Measurements from ENCODE around the gene PPM1B.

Gene PPM1B

GRCh38 chr2:44277541-44277940 is 108.9 kb downstream of the PPM1B start:
- no peak overlapping the region for H3K4me3 ChIP-seq (IDR thresholded peaks at IDR 0.05; ENCODE audit: insufficient read depth, low read depth, low read length)
- H3K27me3 ChIP-seq (ENCODE audit: insufficient read depth, low read depth) = no peaks in the 10 kb centered on the region
- TF ChIP-seq, protein P1, sequence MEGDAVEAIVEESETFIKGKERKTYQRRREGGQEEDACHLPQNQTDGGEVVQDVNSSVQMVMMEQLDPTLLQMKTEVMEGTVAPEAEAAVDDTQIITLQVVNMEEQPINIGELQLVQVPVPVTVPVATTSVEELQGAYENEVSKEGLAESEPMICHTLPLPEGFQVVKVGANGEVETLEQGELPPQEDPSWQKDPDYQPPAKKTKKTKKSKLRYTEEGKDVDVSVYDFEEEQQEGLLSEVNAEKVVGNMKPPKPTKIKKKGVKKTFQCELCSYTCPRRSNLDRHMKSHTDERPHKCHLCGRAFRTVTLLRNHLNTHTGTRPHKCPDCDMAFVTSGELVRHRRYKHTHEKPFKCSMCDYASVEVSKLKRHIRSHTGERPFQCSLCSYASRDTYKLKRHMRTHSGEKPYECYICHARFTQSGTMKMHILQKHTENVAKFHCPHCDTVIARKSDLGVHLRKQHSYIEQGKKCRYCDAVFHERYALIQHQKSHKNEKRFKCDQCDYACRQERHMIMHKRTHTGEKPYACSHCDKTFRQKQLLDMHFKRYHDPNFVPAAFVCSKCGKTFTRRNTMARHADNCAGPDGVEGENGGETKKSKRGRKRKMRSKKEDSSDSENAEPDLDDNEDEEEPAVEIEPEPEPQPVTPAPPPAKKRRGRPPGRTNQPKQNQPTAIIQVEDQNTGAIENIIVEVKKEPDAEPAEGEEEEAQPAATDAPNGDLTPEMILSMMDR (conservative IDR thresholded peaks at IDR 0.05; ENCODE audit: low read depth, low read length) = no peak
- no peak overlapping the region for H3K27ac ChIP-seq
- H3K79me2 ChIP-seq (ENCODE audit: insufficient read depth, low read depth) = no peaks in the 10 kb centered on the region
- H2AFZ ChIP-seq (ENCODE audit: low read depth) = no peak overlapping the region
- H3K4me2 ChIP-seq = no peak overlapping the region
- no peak overlapping the region for H3K9ac ChIP-seq
- H3K4me1 ChIP-seq (ENCODE audit: low read depth, poor library complexity, severe bottlenecking) = no peaks in the 10 kb centered on the region
- no peaks in the 10 kb centered on the region for H4K20me1 ChIP-seq (ENCODE audit: insufficient read depth)
- H3K36me3 ChIP-seq (ENCODE audit: insufficient read depth) = no peaks in the 10 kb centered on the region

- no peak overlapping the region for H3K27ac ChIP-seq
- H4K20me1 ChIP-seq (ENCODE audit: insufficient read depth) = no peaks in the 10 kb centered on the region
- H3K36me3 ChIP-seq (ENCODE audit: insufficient read depth) = no peaks in the 10 kb centered on the region
- no peak overlapping the region for H3K4me3 ChIP-seq (IDR thresholded peaks at IDR 0.05; ENCODE audit: insufficient read depth, low read depth, low read length)
- TF ChIP-seq, protein P1 (conservative IDR thresholded peaks at IDR 0.05; ENCODE audit: low read depth, low read length) = no peak
- no peaks in the 10 kb centered on the region for H3K4me1 ChIP-seq (ENCODE audit: low read depth, poor library complexity, severe bottlenecking)
- H3K27me3 ChIP-seq (ENCODE audit: insufficient read depth, low read depth) = no peaks in the 10 kb centered on the region
- H3K79me2 ChIP-seq (ENCODE audit: insufficient read depth, low read depth) = no peaks in the 10 kb centered on the region
- no peak overlapping the region for H3K4me2 ChIP-seq
- no peak overlapping the region for H2AFZ ChIP-seq (ENCODE audit: low read depth)
- no peak overlapping the region for H3K9ac ChIP-seq
Measured at GRCh38 chr2:44280869-44281268, 112.2 kb downstream of the PPM1B start.

Measured in KMS-11 (cell line).